HG03439 (cell line): ENCODE measurements around the gene DSCAML1.

ENCODE experiments used
- ATAC-seq: cut with Tn5 transposase; IDR thresholded peaks from one replicate; pipeline ENCODE4 v1.9.1; 2021; ENCODE audit warnings: mild to moderate bottlenecking, moderate library complexity; ENCODE audit not compliant: unreplicated experiment

DSCAML1 gene

DNA sequence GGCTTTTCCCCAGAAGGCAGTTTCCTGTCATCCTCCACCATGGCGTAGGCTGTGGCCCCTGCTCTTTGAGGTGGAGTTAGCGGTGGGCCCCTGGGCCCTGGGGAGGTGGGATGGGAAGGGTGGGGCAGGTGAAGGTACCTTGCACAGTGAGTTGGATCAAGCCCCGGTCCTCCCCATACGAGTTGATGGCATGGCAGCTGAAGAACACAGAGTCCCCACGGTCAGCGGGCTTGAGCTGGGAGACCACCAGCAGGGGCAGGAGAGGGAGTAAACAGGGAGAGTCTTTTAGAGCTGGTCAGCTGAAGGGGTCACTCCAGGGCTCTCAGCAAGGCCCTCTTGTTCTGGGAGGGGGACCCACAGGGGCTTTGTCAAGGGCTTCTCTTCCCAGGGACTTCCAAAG is 316.0 kb downstream of the DSCAML1 start:
- ATAC-seq = no peak

DNA sequence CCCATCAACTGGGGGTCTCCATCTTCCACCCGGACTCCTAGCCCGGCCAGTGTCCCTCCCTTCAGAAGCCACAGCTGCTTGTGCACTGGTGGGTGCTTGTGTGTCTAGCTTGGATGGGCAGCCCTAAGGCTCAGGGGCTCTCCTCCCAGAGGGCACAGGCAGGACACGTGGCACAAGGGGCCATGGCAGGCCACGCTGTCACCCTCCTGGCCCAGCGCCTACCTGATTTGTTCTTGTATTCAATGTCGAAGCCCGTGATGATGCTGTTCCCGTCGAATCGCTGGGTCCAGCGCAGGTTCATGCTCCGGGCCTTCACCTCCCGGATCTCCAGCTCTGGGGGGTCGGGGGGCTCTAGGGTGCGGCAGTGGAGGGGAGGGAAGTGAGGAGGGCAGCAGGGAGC is 316.8 kb downstream of the DSCAML1 start:
- ATAC-seq = no peak

DNA sequence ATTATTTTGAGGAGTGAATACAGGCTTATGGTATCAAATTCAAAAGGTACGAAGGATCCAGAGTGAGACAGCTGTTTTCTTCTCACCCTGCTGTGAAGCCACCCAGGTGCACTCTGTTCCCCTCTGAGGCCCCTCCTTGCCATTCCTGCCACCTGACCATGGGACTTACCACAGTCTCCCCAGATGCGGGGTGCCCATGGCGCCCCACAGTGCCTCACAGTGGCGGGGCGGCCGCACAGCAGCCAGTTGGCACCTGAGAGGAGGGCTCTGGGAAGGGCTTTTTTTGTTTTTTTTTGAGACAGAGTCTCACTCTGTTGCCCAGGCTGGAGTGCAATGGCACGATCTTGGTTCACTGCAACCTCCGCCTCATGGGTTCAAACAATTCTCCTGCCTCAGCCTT is 317.6 kb downstream of the DSCAML1 start:
- no peak for ATAC-seq

DNA sequence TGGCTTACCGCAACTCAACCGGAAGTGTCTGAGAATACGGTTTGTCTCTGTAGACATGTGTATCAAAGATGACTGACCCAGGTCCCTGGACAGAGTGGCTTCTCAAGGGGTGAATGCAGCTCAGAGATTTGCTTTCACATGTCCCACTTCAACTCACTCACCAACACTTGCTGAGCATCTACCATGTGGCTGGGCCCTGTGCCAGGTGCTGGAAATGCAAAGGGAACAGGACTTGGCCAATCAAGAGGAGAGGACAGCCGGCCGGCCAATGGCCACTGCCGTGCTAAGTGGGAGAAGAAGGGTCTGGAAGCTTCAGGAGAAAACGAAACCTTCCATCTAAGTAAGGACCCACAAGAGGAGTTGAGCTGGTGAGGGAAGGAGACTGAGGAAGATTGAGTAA is 318.1 kb downstream of the DSCAML1 start:
- no peak for ATAC-seq

DNA sequence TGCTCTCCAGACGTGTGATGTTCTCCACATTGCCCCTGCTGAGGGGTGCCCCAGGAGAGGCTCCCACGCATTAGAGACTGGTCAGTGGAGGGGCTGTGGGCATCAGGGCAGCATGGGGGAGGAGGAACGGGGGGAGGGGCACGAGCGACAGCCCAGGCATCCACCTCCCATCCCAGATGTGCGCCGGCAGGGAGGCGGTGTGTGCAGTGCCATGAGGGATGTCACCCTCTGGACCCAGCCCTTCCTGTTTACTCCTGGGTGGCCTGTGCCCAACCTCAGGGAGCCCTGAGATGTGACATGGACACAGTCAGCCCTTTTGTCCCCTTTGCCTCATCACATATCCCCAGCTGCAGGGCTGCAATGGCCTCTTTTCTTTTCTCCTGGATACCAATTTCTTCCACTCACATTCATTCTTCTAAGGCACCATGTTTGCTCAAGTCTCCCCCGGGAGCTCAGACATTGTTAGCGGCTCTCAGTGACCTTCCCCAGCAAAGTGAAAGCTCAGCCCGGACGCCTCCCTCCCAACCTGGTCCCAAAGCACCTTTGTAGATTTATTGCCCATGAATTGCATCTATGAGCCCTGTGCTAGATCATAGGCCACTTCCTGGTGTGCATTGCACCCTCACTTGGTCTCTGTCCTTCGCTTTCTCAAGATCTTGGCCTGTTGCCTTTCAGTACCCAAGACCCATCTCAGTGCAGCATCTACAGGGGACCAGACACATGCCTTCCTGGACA is 318.7 kb downstream of the DSCAML1 start:
- ATAC-seq = no peak

DNA sequence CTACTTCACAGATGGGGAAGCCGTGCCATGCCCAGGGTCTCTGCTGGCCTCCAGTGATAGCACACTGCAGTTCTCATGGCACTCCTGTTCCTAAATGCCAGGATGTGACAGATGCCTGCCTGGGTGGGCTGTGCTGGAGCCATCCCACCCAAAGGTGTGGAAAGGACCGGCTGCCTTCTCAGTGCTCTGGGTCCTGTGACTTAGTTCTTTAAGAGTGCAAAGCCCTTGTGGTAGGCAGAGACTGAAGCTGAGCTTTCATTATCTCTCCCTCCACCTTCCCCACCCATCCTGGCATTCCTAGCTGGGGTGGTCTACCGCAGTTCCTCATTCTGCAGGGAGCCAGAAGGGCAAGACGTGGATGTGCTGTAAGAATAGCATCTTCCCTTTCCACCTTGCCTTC is 319.3 kb downstream of the DSCAML1 start:
- no peak for ATAC-seq

DNA sequence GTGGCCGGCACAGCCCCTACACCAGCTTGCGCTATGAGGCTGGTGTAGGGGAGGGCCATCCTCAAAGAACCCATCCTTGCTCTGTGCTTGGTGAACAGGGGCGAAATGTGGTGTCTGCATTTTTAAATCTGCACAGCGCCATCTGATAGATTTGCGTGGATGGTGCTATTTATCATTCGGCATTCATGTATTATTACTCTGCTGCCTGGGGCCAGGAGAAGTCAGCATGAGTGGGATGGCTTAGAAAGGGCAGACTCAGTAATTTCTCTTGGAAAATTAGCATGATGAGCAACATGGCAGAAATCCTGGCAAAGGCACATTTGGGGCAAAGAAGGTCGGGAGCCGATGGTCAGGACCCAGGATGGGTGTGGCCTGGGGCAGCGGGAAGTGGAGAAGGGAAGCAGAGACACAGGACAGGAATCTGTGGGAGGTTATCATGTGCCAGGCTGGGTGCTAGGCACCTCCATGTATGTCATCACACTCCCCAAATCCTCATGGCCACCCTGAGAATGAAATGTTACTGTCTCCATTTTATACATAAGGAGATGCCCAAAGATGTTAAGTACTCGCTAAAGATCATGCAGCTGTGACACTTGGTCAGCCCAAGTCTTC is 320.4 kb downstream of the DSCAML1 start:
- ATAC-seq = no peak

DNA sequence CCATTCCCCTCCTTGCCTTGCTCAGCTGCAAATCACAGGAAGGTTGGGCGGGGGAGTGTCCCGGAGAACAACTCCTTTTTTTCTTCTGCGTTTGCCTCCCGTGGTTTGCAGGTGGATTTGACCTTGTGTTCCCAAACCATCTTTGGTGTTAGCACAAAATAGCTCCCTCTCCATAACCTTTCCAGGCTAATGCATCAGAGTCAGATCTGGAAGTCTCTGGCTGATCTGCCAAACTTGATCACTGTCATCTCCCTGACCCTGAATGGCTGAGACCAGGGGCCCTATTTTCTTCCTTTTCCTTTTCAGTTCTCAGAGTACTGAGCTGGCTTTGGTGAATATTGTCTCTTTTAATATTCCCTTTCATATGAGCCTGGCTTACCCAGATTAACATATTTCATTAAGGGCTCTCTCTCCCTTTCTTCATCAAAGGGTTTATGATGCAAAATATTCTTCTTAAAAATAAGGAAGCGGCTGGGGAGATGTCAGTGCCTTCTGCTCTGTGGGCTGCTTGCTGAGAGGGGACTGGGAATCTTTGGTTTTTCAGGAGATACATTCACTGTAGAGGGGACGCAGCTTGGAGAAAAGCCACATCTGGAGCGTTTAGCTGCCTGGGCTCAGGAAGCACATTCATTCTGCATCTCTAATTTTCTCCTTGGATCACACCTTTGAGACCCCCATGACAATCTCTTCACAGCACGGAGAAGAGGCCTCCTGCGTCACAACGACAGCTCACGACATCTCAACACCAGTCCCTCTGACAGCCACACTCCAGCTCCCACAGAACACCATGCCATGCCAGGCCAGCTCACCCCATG is 321.1 kb downstream of the DSCAML1 start:
- ATAC-seq = no peak

DNA sequence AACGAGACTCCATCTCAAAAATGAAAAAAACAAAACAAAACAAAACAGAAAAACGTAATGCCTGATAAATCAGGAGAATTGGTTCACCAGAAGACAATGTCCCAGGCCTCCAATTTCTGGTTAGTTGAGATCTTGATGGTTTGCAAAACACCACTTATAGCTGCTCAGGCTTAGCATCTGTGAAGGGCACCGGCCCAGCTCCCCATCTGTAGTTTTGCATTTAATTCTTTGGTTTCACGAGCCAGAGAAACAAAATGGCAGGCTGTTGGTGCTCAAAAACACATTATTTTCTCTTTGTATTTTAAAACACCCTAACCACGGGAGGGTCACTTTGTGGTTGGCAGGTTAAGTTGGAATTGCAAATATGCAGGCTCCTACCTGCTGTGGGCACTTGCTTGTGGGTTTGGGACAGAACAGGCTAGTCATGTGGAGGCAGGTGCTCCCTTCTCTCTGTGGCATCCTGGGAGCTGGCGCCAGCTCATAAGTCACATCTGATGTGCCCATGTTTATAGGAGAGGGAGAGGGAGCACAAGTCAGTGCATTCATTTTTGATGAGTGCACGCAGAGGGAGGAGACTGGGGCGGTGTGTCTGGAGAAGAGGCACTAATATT is 323.4 kb downstream of the DSCAML1 start:
- no peak for ATAC-seq

DNA sequence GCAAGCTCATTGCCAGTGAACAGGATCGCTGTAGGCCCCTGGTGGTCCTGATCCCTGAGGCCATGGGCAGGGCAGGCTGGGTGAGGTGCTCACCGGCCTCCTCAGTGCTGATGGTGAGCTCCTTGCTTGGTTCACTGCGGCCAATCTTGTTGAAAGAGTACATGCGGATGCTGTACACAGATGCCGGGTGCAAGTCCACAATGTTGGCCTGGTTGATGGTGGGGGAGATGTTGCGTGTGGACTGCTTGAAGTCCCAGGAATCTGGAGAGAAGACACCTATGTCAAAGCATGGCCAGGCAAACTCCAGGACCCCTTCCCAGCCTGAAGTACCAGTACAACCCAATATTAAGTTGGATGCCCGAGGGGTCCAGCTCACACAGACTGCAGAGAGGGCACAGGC is 325.2 kb downstream of the DSCAML1 start:
- ATAC-seq = no peak

DNA sequence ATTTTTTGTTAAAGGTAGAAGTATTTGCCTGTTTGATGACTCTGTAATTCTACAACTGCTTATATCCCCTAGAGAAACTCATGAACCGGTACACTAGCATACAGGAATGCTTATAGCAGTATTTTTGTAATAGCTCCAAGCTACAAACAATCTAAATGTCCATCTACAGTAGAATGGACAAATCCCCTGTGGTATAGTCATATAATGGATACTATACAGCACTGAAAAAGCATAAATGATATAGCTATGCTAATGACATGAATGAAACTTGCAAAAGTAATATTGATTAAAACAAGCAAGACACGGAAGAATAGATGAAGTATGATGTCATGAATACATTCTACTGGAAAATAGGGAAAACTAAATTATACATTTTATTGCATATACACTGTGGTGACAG is 326.4 kb downstream of the DSCAML1 start:
- ATAC-seq = no peak

DNA sequence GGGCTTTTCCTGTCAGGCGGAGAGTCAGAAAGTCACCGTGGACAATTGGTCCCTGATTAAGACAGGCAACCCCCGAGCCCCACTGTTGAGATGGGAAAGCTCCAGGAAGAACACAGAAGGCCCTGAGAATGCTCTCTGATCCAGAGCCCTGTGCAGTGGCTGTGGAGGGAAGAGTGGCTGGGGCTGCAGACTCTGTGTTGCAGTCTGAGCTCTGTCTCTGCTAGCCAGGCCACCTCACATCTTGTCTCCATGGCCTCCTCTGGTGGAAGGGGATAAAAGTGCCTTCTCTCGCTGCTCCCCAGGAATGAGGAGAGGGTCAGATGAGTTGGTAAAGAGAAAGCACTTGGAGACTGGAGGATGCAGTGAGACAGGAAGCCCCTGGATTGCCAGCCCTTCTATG is 328.1 kb downstream of the DSCAML1 start:
- ATAC-seq = no peak

DNA sequence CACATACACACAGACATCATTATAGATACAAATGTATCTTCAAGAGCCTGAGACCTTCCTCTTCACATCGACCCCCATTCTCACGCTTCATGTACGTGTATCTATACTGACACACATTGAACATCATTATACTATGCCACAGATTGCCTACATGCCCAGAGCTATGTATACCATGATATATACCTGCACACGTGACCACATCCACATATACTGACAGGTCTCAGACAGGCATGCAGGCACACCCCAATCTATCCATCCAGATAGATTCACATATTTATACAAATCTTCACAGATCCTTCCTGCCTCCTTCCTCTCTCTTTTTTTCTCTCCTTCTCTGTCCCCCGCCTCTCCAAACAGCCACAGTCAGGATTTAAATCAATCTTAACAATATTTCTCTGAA is 329.2 kb downstream of the DSCAML1 start:
- no peak for ATAC-seq

DNA sequence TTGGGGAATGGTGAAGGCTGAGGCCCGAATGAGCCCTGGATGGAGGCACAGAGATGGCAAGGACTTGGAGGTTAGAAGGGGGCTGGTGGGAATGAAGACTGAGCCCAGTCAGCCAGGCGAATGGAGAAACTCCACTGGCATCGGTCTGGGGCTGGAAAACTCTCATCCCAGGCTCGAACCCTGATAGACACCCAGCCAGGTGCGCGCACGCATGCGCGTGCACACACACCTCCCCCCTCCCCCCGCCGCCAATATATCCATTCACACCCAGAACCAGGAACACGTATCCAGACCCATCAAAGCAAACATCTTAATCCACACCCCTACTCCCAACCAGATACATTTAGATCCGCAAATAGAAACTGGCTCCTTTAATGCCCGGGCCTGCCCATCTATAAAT is 330.1 kb downstream of the DSCAML1 start:
- no peak for ATAC-seq

DNA sequence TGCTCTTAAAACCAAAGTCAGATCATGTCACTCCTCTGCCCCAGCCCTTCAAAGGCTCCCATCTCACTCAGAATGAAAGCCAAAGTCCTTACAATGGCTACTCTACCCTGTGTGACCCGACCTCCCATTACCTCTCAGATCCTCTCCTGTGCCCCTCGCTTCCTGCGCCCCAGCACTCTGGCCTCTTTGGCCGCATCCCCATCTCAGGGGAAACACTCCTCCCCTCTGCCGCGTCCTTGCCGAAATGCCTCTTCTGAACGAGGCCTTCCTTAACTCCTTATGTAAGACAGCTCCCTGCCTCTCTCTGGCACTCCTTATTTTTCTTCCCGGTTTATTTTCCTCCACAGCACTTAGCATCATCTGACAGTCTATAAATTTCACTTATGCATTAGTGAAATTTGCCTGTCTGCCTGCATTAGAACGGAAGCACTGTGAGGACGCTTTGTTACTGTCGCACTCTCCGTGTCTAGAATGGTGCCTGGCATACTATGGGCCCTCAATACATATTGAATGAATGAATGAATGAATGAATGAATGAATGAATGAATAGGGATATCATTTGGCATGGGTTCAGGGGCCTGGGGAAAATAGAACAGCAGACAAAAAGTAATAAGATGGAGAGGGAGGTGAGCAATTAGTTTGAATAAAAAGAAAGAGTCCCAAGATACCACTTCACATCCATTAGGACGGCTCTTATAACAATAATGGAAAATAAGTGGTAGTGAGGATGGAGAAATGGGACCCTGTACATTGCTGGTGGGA is 331.6 kb downstream of the DSCAML1 start:
- ATAC-seq = no peak

DNA sequence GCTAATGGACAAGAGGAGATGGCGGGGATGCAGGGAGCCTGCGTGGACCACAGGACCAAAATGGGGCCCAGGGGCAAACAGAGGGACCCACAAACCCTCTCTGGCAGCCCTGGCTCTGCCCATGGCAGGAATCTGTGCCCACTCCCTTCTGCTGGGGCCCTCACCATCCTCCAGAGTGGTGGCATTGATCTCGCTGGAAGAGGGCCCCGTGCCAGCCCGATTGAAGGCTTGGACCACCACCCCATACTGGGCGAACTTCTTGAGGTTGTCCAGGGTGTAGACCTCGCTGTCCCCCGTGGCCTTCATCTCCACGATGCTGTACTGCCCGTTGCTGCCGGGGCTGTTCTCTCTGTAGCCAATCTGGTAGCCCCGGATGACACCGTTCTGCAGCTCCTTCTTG is 332.2 kb downstream of the DSCAML1 start:
- ATAC-seq = no peak

DNA sequence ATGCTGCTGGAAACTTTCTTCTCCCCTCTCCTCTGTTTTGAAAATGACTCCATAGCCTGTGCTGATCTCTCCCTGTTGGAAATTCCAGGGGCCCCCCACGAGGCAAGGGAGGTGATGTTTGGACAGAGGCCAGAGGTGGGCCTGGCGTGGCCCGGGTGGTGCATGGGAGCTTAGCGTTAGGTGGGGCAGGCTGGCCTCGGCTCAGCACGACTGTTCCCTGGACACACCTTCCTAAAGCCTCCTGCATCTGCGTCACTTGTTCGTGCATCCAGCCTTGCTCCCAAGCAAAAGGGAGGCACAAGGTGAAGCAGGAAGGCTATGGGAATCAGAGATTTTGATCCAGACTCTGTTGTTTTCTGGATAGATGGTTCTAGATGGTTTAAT is 334.2 kb downstream of the DSCAML1 start:
- no peak for ATAC-seq

DNA sequence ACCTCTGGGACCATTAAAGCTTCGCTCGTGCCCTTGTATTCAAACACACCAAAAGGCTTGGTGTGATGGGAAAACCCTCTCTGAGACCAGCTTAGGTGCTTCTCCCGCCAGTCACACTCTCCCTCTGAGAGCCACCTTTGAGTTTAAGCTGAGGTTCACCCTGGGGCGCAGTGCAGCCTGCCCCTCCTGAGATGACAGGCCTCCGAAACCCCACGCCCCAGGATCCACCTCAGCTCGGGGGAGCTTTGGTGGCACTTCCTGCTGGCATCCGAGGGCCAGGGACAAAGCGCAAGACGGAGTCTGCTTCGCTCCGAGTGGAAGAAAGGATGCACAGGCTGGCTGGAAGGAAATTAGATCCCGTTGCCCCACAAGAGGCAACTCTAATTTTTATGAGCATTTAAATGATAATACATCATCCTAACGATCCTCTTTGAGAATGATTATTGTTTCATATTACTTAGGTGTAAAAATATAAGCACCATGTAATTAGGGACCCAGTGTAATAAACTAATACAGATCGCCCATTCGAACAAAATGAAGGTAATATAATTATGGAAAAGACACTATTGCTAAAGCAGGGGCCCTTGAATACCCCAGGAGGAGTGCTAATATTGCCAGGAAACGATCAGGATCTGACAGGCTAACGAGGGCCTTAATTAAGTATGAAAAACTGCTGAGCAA is 334.7 kb downstream of the DSCAML1 start:
- ATAC-seq = no peak

DNA sequence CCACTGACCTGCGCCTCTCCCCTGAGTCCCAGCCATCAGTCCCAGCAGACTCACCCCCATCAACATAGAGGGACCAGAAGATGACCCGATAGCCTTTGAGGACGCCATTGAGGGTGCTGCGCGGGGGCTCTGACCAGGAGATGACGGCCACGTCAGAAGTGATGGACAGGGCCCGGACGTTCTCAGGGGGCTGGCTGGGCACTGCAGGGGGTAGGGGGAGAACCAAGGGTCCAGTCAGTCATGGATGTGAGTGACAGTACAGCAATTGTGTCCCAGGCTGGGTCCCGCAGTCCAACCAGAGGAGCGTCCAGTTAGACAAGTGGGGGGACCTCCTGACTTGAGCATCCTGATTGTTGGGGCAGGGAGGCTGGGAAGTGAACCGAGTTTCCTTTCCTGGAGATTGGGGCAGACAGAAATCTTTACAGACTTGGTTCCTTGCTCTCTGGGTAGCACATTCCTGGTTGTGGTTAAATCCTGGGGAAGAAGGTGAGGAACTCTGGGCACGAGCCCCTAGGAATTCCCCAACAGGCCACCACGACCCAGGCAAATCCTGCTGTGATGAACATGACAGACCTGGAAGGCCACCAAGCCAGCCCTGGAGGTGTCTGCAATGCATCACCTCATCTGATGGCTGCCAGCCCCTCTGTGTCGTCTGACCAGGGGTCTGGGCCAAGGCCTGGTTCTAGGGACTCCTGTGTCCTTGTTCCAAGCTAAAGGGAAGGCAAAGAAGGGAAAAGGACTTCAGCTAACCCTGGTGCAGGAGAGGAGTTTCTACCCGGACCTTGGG is 335.4 kb downstream of the DSCAML1 start:
- no peak for ATAC-seq

DNA sequence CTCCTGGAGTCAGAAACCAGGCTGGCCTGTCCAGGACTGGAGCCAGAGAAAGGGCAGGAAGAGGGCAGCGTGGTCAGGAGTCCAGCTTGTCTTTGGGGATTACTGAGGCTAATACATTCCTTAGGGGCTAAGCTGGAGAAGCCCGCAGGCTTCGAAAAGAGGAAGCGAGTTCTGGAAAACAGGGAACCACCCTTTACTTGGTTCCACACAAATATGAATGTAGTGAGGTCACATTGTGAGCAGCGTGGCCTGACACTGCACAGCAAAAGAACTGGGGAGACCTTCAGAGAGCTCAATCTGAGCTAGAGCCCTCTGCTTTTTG is 337.1 kb downstream of the DSCAML1 start:
- ATAC-seq = no peak
